GM13976 (cell line): ENCODE results near the gene MKI67.

Experiments
- DNase-seq: peaks from one replicate; pipeline ENCODE4 v3.0.0; 2012; ENCODE audit warnings: low spot score
- in situ Hi-C: fragments of 300-500 bp; cut with MboI; formaldehyde crosslinking; loops from one replicate; pipeline ENCODE4 v1.12.0; 2022; ENCODE audit warnings: low sequenced_read_pairs, mixed read lengths, inconsistent platforms; ENCODE audit not compliant: unreplicated experiment
- TF ChIP-seq, protein P1 (sequence below): IDR thresholded peaks from 2 replicates; pipeline ENCODE4 v1.5.1; 2012; ENCODE audit warnings: borderline replicate concordance, mild to moderate bottlenecking; ENCODE audit not compliant: insufficient read depth; ENCODE audit errors: extremely low read depth, missing control alignments, control extremely low read depth

The MKI67 gene

DNA sequence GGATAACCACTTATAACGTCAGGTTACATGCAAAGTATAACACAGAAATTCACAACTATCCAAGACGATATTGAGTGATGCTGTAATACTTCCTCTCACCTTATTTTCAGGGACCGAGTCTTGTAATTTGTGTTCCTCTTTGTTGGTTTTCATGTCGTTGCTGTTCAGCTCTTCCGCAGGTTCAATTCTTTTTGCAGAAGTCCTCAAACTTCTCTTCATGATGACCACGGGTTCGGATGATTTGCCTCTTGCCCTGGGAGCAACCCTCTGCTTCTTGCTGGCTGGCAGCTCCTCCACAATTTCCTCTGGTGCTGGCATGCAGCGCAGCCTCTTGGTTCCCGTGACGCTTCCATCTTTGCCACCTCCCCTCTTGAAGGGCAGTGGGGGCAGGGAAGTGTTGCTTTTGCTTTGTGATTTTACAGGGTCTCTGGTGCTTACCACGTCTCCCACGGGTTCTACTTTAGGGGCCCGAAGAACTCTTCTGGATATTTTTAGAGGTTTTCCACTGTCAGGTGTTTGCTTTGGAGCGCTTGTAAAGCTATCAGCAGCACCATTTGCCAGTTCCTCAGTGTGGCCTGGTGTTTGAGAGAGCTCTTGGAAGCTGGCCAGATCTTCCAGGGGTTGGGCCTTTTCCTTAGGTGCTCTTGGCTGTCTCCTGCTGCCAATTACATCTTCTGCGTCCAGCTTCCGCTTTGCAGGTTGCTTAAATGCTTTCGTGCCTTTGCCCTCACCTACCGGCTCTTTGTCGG is 23.6 kb downstream of the MKI67 start:
- in situ Hi-C loops: no loop called here
- no peak for DNase-seq
- TF ChIP-seq, protein P1, sequence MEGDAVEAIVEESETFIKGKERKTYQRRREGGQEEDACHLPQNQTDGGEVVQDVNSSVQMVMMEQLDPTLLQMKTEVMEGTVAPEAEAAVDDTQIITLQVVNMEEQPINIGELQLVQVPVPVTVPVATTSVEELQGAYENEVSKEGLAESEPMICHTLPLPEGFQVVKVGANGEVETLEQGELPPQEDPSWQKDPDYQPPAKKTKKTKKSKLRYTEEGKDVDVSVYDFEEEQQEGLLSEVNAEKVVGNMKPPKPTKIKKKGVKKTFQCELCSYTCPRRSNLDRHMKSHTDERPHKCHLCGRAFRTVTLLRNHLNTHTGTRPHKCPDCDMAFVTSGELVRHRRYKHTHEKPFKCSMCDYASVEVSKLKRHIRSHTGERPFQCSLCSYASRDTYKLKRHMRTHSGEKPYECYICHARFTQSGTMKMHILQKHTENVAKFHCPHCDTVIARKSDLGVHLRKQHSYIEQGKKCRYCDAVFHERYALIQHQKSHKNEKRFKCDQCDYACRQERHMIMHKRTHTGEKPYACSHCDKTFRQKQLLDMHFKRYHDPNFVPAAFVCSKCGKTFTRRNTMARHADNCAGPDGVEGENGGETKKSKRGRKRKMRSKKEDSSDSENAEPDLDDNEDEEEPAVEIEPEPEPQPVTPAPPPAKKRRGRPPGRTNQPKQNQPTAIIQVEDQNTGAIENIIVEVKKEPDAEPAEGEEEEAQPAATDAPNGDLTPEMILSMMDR: no peak

DNA sequence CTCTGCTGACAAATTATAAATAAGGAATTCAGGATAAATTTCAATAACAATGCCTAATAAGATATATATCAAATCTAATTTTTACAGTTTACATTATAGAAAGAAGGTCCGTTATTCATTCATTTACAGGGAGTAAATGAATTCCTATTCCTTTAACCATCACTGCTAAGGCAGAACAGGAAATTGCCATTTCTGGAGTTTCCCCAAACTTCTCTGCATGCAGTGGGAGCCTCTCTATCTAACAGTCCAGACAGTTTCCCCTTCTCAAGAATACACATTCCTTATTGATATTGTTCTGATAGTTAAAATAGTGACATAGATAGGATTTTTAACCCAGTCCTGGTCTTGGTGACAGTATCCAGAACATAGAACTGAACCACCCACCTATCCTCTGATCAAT is 24.3 kb downstream of the MKI67 start:
- no peak for DNase-seq
- in situ Hi-C loops: no loop called here
- TF ChIP-seq, protein P1: no peak

DNA sequence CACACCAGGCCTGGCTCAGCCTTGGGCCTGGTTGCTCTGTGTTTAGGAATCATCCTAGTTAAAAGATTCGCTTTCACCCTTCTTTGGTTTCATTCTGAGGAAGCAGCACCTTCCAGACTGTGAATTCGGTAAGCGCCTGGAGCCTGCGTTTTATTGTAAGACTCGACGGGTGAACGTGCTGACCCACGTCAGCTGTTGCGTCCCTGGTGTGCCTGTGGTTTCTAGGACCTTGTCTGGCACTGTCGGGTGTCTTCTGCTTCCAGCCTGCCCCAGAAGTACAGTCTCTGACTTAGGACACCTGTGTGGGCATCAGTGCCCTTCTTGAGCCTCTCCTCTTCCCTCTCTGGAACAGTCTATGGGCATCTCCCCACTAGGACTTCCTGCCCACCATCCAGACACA is 26.3 kb downstream of the MKI67 start:
- TF ChIP-seq, protein P1: no peak
- in situ Hi-C loops: no loop called here

DNA sequence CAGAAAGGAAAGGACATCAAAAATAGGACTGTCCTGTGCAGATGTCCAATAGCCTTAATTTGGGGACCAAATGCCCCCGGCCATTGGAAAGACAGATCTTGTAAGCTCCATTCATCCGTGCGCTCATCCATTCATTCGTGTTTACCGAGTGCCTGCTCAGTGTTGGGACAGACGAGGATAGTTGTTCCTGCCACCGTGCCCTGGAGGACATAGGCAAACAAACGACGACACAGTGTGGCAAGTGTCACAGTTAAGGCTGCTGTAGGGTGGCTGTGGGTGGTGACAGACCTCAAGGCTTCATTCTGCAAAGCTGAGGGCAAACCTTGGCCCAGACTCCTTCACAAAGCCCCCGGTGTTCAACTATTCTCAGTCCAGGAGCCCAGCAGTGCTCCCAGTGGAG is 27.6 kb downstream of the MKI67 start:
- no peak for DNase-seq
- in situ Hi-C loops: no loop called here
- TF ChIP-seq, protein P1: no peak

More for the DNA sequence above, 26.3 kb downstream of the MKI67 start:
- DNase-seq: no peak

DNA sequence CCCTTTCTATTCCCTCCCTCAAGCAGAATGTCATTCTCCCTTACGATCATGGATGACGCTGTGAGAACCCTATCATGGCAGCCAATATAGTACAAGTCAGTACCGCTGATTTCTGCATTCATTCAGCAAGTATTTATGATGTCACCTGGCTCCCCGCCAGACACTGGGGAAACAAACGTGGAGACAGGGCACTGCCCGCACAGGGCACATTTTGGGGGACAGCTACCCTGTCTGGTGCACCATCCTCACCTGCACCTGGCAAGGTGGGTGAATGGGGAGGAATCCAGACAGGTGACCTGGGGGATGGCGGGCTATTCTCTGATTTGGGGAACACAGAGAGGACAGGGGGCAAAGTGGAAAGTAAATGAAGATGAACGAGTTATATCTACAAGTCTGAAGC is 28.4 kb downstream of the MKI67 start:
- TF ChIP-seq, protein P1: no peak
- in situ Hi-C loops: no loop called here
- no peak for DNase-seq

DNA sequence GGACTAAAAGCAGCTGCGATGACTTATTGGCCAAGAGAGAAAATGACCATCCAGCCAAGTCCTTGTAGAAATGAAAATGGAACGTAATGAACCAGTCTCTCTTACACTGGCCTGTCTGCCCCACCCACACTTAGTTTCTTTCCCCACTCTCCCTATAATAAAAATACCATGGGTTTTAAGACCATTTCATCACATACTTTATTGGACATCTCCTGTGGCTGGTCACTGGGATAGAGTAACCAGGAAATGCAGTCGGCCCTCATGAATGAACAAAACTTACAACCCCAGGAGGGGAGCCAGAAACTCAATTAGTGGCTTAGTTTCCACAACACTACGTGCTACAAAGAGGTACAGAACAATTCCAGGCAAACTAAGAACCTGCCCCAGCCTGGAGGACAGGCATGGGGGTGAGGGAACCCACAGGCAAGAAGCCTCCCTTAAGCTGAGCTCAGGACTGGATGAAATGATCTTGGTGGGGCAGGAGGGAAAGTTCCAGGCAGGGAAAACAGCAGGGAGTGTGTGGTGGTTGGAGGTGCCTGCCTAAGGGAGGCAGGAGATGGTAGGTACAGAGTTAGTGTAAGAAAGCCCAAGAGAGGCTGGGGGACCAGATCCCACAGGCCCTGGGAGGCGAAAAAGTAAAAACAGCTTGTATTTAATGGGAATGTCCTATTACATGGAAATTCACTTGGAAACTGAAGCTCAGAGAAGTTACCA is 29.6 kb downstream of the MKI67 start:
- TF ChIP-seq, protein P1: no peak
- no peak for DNase-seq
- in situ Hi-C loops: no loop called here
